Activated naive CD4-positive, alpha-beta T cell treated with anti-CD3 and anti-CD28 coated beads, Interleukin-2, amount 10 ng/mL, durations not matched to agents 7 days and 5 days (primary cell): Measurements from ENCODE around the gene TYMP.

ENCODE experiments used
- CTCF ChIA-PET: fragments of 350-600 bp; sonication (Branson Sonifier 250); formaldehyde crosslinking; loops from one replicate; lab custom pipeline; 2021; ENCODE audit warnings: antibody characterized with exemption; lab: Charles Lee
- DNase-seq: peaks from one replicate; pipeline ENCODE4 v3.0.0-alpha.2; 2020
- H3K27ac Mint-ChIP-seq: one replicate; pipeline ENCODE4 v1.8.0; 2021; ENCODE audit warnings: mild to moderate bottlenecking, moderate library complexity, mixed read lengths
- H3K27me3 Mint-ChIP-seq: one replicate; pipeline ENCODE4 v1.8.0; 2021; ENCODE audit warnings: mild to moderate bottlenecking, mixed read lengths
- H3K36me3 Mint-ChIP-seq: one replicate; pipeline ENCODE4 v1.8.0; 2021; ENCODE audit warnings: mixed read lengths
- H3K4me1 Mint-ChIP-seq: one replicate; pipeline ENCODE4 v1.8.0; 2021; ENCODE audit warnings: mixed read lengths
- H3K4me3 Mint-ChIP-seq: one replicate; pipeline ENCODE4 v1.8.0; 2021; ENCODE audit warnings: mild to moderate bottlenecking, moderate library complexity, mixed read lengths
- H3K9me3 Mint-ChIP-seq: one replicate; pipeline ENCODE4 v1.8.0; 2021; ENCODE audit warnings: mixed read lengths

The TYMP gene

GRCh38 chr22:50528682-50529415 lies 963 bp downstream of the TYMP start:
- peaks cover 3% of the 10 kb centered on the region for H3K27me3 Mint-ChIP-seq
- H3K27ac Mint-ChIP-seq: peak overlapping the region; percentile 96
- H3K4me1 Mint-ChIP-seq: peaks cover 50% of the 10 kb centered on the region
- H3K4me3 Mint-ChIP-seq: peak overlapping the region; percentile 84
- H3K9me3 Mint-ChIP-seq: no peaks in the 10 kb centered on the region
- H3K36me3 Mint-ChIP-seq: peaks cover 6% of the 10 kb centered on the region
- CTCF ChIA-PET: interaction anchor here (1.2 to 6.1 kb wide), 5 partner anchors 11 to 93 kb away, joined by 4 to 46 read pairs (median 6); partner anchors contain the start of genes KLHDC7B and SYCE3
- DNase-seq: peak; percentile 20

- H3K4me3 Mint-ChIP-seq: peak overlapping the region; percentile 84
These were observed 1.7 kb downstream of the TYMP start for GRCh38 chr22:50527921-50528681.

GRCh38 chr22:50526834-50527801 lies 2.7 kb downstream of the TYMP start:
- Mint-ChIP-seq H3K4me1 (peaks cover 38% of the 10 kb centered on the region), H3K27me3 (peaks cover 3% of the 10 kb centered on the region), H3K36me3 (peaks cover 9% of the 10 kb centered on the region), H3K27ac (peak overlapping the region; percentile 96), H3K4me3 (peak overlapping the region; percentile 84), H3K9me3 (no peaks in the 10 kb centered on the region)
- peak; percentile 60 for DNase-seq
- CTCF ChIA-PET: interaction anchor here (0.6 to 6.1 kb wide), 4 partner anchors 9 to 94 kb away, joined by 3 to 46 read pairs (median 16); partner anchors contain the start of genes KLHDC7B and SYCE3

More at GRCh38 chr22:50527921-50528681, 1.7 kb downstream of the TYMP start:
- H3K36me3 Mint-ChIP-seq: peaks cover 9% of the 10 kb centered on the region
- no peaks in the 10 kb centered on the region for H3K9me3 Mint-ChIP-seq
- CTCF ChIA-PET: interaction anchor here (1.2 to 6.1 kb wide), 5 partner anchors 11 to 93 kb away, joined by 4 to 46 read pairs (median 6); partner anchors contain the start of genes KLHDC7B and SYCE3
- H3K4me1 Mint-ChIP-seq: peaks cover 45% of the 10 kb centered on the region
- H3K27me3 Mint-ChIP-seq: peaks cover 3% of the 10 kb centered on the region
- peak; percentile 20 for DNase-seq
- peak overlapping the region; percentile 96 for H3K27ac Mint-ChIP-seq

GRCh38 chr22:50526108-50526833 lies 3.5 kb downstream of the TYMP start:
- CTCF ChIA-PET: interaction anchor here (0.5 to 6.1 kb wide), 17 partner anchors 9 to 275 kb away, joined by 3 to 46 read pairs (median 6); partner anchors contain the start of genes HDAC10, KLHDC7B, LMF2 and NCAPH2
- Mint-ChIP-seq H3K27me3 (peaks cover 3% of the 10 kb centered on the region), H3K27ac (peak overlapping the region; percentile 96), H3K9me3 (no peaks in the 10 kb centered on the region), H3K4me3 (peak overlapping the region; percentile 84), H3K4me1 (peaks cover 38% of the 10 kb centered on the region), H3K36me3 (peaks cover 9% of the 10 kb centered on the region)
- peak; percentile 92 for DNase-seq

GRCh38 chr22:50525858-50526107 lies 4.0 kb downstream of the TYMP start:
- H3K4me1 Mint-ChIP-seq: peaks cover 38% of the 10 kb centered on the region
- CTCF ChIA-PET: interaction anchor here (0.5 to 6.1 kb wide), 17 partner anchors 10 to 274 kb away, joined by 3 to 46 read pairs (median 6); partner anchors contain the start of genes HDAC10, KLHDC7B, LMF2 and NCAPH2
- peak overlapping the region; percentile 88 for H3K4me3 Mint-ChIP-seq
- H3K9me3 Mint-ChIP-seq: no peaks in the 10 kb centered on the region
- H3K27ac Mint-ChIP-seq: peak overlapping the region; percentile 93
- no peak for DNase-seq
- H3K36me3 Mint-ChIP-seq: peaks cover 11% of the 10 kb centered on the region
- peaks cover 3% of the 10 kb centered on the region for H3K27me3 Mint-ChIP-seq

- Mint-ChIP-seq H3K27ac (peak within 1 kb of the TSS; percentile 96), H3K27me3 (no peaks in the 10 kb centered on the region), H3K9me3 (no peaks in the 10 kb centered on the region), H3K36me3 (peaks cover 14% of the 10 kb centered on the region), H3K4me1 (peaks cover 38% of the 10 kb centered on the region), H3K4me3 (peak within 1 kb of the TSS; percentile 88)
- peak; percentile 98 for DNase-seq
- CTCF ChIA-PET: interaction anchor here (0.7 to 6.1 kb wide), 17 partner anchors 10 to 274 kb away, joined by 3 to 46 read pairs (median 6); partner anchors contain the start of genes HDAC10, KLHDC7B, LMF2 and NCAPH2
These were observed 4.5 kb downstream of the TYMP start, which contains the start of gene SCO2 for GRCh38 chr22:50525104-50525857. TSS of gene SCO2 (minus strand) at chr22:50525598. CDS start at chr22:50524411, 1,187 bp downstream.

- H3K4me1 Mint-ChIP-seq: peaks cover 37% of the 10 kb centered on the region
- no peaks in the 10 kb centered on the region for H3K9me3 Mint-ChIP-seq
- H3K36me3 Mint-ChIP-seq: peaks cover 14% of the 10 kb centered on the region
- H3K27me3 Mint-ChIP-seq: no peaks in the 10 kb centered on the region
- no peak for DNase-seq
- CTCF ChIA-PET: interaction anchor here (0.5 to 6.1 kb wide), 7 partner anchors 9 to 170 kb away, joined by 3 to 46 read pairs (median 16); partner anchors contain the start of genes KLHDC7B, LMF2, NCAPH2 and SYCE3
- H3K4me3 Mint-ChIP-seq: peak overlapping the region; percentile 88
- H3K27ac Mint-ChIP-seq: peak overlapping the region; percentile 95
These were observed 5.1 kb downstream of the TYMP start for GRCh38 chr22:50524676-50525103.

- CTCF ChIA-PET: interaction anchor here (0.5 to 6.1 kb wide), 5 partner anchors 8 to 169 kb away, joined by 3 to 46 read pairs (median 16); partner anchors contain the start of genes KLHDC7B and SYCE3
- Mint-ChIP-seq H3K4me1 (peaks cover 35% of the 10 kb centered on the region), H3K27ac (peak overlapping the region; percentile 95), H3K4me3 (peak overlapping the region; percentile 88), H3K27me3 (no peaks in the 10 kb centered on the region), H3K9me3 (no peaks in the 10 kb centered on the region), H3K36me3 (peaks cover 18% of the 10 kb centered on the region)
- peak; percentile 21 for DNase-seq
These were observed 5.8 kb downstream of the TYMP start for GRCh38 chr22:50523806-50524675.

- Mint-ChIP-seq H3K4me1 (peaks cover 29% of the 10 kb centered on the region), H3K9me3 (no peaks in the 10 kb centered on the region), H3K36me3 (peaks cover 18% of the 10 kb centered on the region), H3K27ac (peak overlapping the region; percentile 28), H3K4me3 (peak overlapping the region; percentile 33), H3K27me3 (no peaks in the 10 kb centered on the region)
- CTCF ChIA-PET: interaction anchor here (1.1 to 2.9 kb wide), 2 partner anchors 8 to 15 kb away, joined by 4 to 16 read pairs; no protein-coding TSS in a partner anchor
- no peak for DNase-seq
These were observed 6.4 kb downstream of the TYMP start for GRCh38 chr22:50523458-50523805.

GRCh38 chr22:50522806-50523438 lies 6.9 kb downstream of the TYMP start:
- no peaks in the 10 kb centered on the region for H3K27me3 Mint-ChIP-seq
- H3K4me1 Mint-ChIP-seq: peaks cover 24% of the 10 kb centered on the region
- no peak overlapping the region for H3K27ac Mint-ChIP-seq
- H3K9me3 Mint-ChIP-seq: no peaks in the 10 kb centered on the region
- DNase-seq: no peak
- H3K4me3 Mint-ChIP-seq: peak overlapping the region; percentile 37
- H3K36me3 Mint-ChIP-seq: peaks cover 18% of the 10 kb centered on the region
- CTCF ChIA-PET: interaction anchor here (1.1 to 1.6 kb wide), 2 partner anchors 14 to 98 kb away, joined by 4 read pairs; no protein-coding TSS in a partner anchor
